ENCODE measurements around the gene PBX1.

GRCh38 chr1:164693564-164694359 lies 134.8 kb downstream of the PBX1 start:
- TF ChIP-seq CTCF (IDR thresholded peaks at IDR 0.05; ENCODE audit: borderline replicate concordance, extremely low read depth, low read length, poor library complexity, severe bottlenecking) (no peak), EZH2 (IDR thresholded peaks at IDR 0.05; ENCODE audit: borderline replicate concordance, low read depth, low read length, severe bottlenecking) (no peak)

Data from DND-41 (cell line).